ENCODE results near the gene LENEP.
"Not testable (repeated sequence)": the region's sequence is repeated elsewhere in the genome, so short reads cannot be mapped to it uniquely, and the experiment has no call there.

LENEP gene

GRCh38 chr1:154989195-154989860 is 4.1 kb upstream of the LENEP start:
- DNase-seq (ENCODE audit: low read depth, low spot score) = no peak
- no peak overlapping the region for H3K9ac ChIP-seq (ENCODE audit: insufficient read length, low read depth)
- no peak overlapping the region for H3K4me3 ChIP-seq (ENCODE audit: insufficient read length, low read depth)
- H3K9me3 ChIP-seq (ENCODE audit: insufficient read depth, low read length) = no peaks in the 10 kb centered on the region
- TF ChIP-seq SUZ12 (IDR thresholded peaks at IDR 0.05; ENCODE audit: extremely low read depth, insufficient read depth, insufficient read length) (no peak), ZNF274 (IDR thresholded peaks at IDR 0.05; ENCODE audit: low read depth, low read length) (no peak), YY1 (IDR thresholded peaks at IDR 0.05; ENCODE audit: insufficient read depth, insufficient read length) (no peak)
- peaks cover 84% of the 10 kb centered on the region for H3K36me3 ChIP-seq (ENCODE audit: insufficient read depth, insufficient read length, low read length)
- no peaks in the 10 kb centered on the region for H3K27me3 ChIP-seq (ENCODE audit: insufficient read depth, insufficient read length)
- H3K4me1 ChIP-seq (ENCODE audit: insufficient read depth, insufficient read length) = peaks cover 19% of the 10 kb centered on the region

GRCh38 chr1:154990276-154990675 is 3.1 kb upstream of the LENEP start:
- TF ChIP-seq ZNF274 (IDR thresholded peaks at IDR 0.05; ENCODE audit: low read depth, low read length) (no peak), YY1 (IDR thresholded peaks at IDR 0.05; ENCODE audit: insufficient read depth, insufficient read length) (no peak), SUZ12 (IDR thresholded peaks at IDR 0.05; ENCODE audit: extremely low read depth, insufficient read depth, insufficient read length) (no peak)
- no peaks in the 10 kb centered on the region for H3K9me3 ChIP-seq (ENCODE audit: insufficient read depth, low read length)
- H3K4me1 ChIP-seq (ENCODE audit: insufficient read depth, insufficient read length) = peaks cover 23% of the 10 kb centered on the region
- peaks cover 77% of the 10 kb centered on the region for H3K36me3 ChIP-seq (ENCODE audit: insufficient read depth, insufficient read length, low read length)
- no peak overlapping the region for H3K9ac ChIP-seq (ENCODE audit: insufficient read length, low read depth)
- H3K4me3 ChIP-seq (ENCODE audit: insufficient read length, low read depth) = no peak overlapping the region
- no peak for DNase-seq (ENCODE audit: low read depth, low spot score)
- no peaks in the 10 kb centered on the region for H3K27me3 ChIP-seq (ENCODE audit: insufficient read depth, insufficient read length)

GRCh38 chr1:154992721-154993571 is 440 bp upstream of the LENEP start:
- H3K9ac ChIP-seq (ENCODE audit: insufficient read length, low read depth) = no peak overlapping the region
- no peak for DNase-seq (ENCODE audit: low read depth, low spot score)
- no peaks in the 10 kb centered on the region for H3K9me3 ChIP-seq (ENCODE audit: insufficient read depth, low read length)
- H3K4me1 ChIP-seq (ENCODE audit: insufficient read depth, insufficient read length) = peaks cover 26% of the 10 kb centered on the region
- TF ChIP-seq YY1 (IDR thresholded peaks at IDR 0.05; ENCODE audit: insufficient read depth, insufficient read length) = no peak
- TF ChIP-seq SUZ12 (IDR thresholded peaks at IDR 0.05; ENCODE audit: extremely low read depth, insufficient read depth, insufficient read length) = no peak
- no peak for TF ChIP-seq ZNF274 (IDR thresholded peaks at IDR 0.05; ENCODE audit: low read depth, low read length)
- no peaks in the 10 kb centered on the region for H3K27me3 ChIP-seq (ENCODE audit: insufficient read depth, insufficient read length)
- no peak overlapping the region for H3K4me3 ChIP-seq (ENCODE audit: insufficient read length, low read depth)
- H3K36me3 ChIP-seq (ENCODE audit: insufficient read depth, insufficient read length, low read length) = peaks cover 56% of the 10 kb centered on the region

- Histone ChIP-seq H3K9me3 (ENCODE audit: insufficient read depth, low read length) (no peaks in the 10 kb centered on the region), H3K36me3 (ENCODE audit: insufficient read depth, insufficient read length, low read length) (peaks cover 43% of the 10 kb centered on the region), H3K4me1 (ENCODE audit: insufficient read depth, insufficient read length) (peaks cover 19% of the 10 kb centered on the region), H3K4me3 (ENCODE audit: insufficient read length, low read depth) (no peak overlapping the region), H3K27me3 (ENCODE audit: insufficient read depth, insufficient read length) (no peaks in the 10 kb centered on the region), H3K9ac (ENCODE audit: insufficient read length, low read depth) (no peak overlapping the region)
- no peak for DNase-seq (ENCODE audit: low read depth, low spot score)
- TF ChIP-seq ZNF274 (IDR thresholded peaks at IDR 0.05; ENCODE audit: low read depth, low read length) (no peak), SUZ12 (IDR thresholded peaks at IDR 0.05; ENCODE audit: extremely low read depth, insufficient read depth, insufficient read length) (no peak), YY1 (IDR thresholded peaks at IDR 0.05; ENCODE audit: insufficient read depth, insufficient read length) (no peak)
Observed at GRCh38 chr1:154994269-154994587, 842 bp downstream of the LENEP start.

GRCh38 chr1:154994591-154994990 is 1.2 kb downstream of the LENEP start:
- Histone ChIP-seq H3K4me1 (ENCODE audit: insufficient read depth, insufficient read length) (peaks cover 19% of the 10 kb centered on the region), H3K9ac (ENCODE audit: insufficient read length, low read depth) (no peak overlapping the region), H3K4me3 (ENCODE audit: insufficient read length, low read depth) (no peak overlapping the region), H3K9me3 (ENCODE audit: insufficient read depth, low read length) (no peaks in the 10 kb centered on the region), H3K27me3 (ENCODE audit: insufficient read depth, insufficient read length) (no peaks in the 10 kb centered on the region), H3K36me3 (ENCODE audit: insufficient read depth, insufficient read length, low read length) (peaks cover 40% of the 10 kb centered on the region)
- TF ChIP-seq YY1 (IDR thresholded peaks at IDR 0.05; ENCODE audit: insufficient read depth, insufficient read length) (no peak), ZNF274 (IDR thresholded peaks at IDR 0.05; ENCODE audit: low read depth, low read length) (no peak)
- no peak for DNase-seq (ENCODE audit: low read depth, low spot score)

- not testable (repeated sequence) for H3K4me3 ChIP-seq (ENCODE audit: insufficient read length, low read depth); H3K27me3 ChIP-seq (ENCODE audit: insufficient read depth, insufficient read length); DNase-seq (ENCODE audit: low read depth, low spot score); H3K9ac ChIP-seq (ENCODE audit: insufficient read length, low read depth); H3K9me3 ChIP-seq (ENCODE audit: insufficient read depth, low read length)
- H3K4me1 ChIP-seq (ENCODE audit: insufficient read depth, insufficient read length) = peaks cover 19% of the 10 kb centered on the region
- peaks cover 31% of the 10 kb centered on the region for H3K36me3 ChIP-seq (ENCODE audit: insufficient read depth, insufficient read length, low read length)
Observed at GRCh38 chr1:154995301-154995983, 2.1 kb downstream of the LENEP start.

- Histone ChIP-seq H3K4me3 (ENCODE audit: insufficient read length, low read depth) (no peak overlapping the region), H3K36me3 (ENCODE audit: insufficient read depth, insufficient read length, low read length) (peaks cover 20% of the 10 kb centered on the region), H3K9ac (ENCODE audit: insufficient read length, low read depth) (no peak overlapping the region), H3K9me3 (ENCODE audit: insufficient read depth, low read length) (no peaks in the 10 kb centered on the region), H3K4me1 (ENCODE audit: insufficient read depth, insufficient read length) (peaks cover 19% of the 10 kb centered on the region), H3K27me3 (ENCODE audit: insufficient read depth, insufficient read length) (no peaks in the 10 kb centered on the region)
- no peak for TF ChIP-seq SUZ12 (IDR thresholded peaks at IDR 0.05; ENCODE audit: extremely low read depth, insufficient read depth, insufficient read length)
- no peak for TF ChIP-seq YY1 (IDR thresholded peaks at IDR 0.05; ENCODE audit: insufficient read depth, insufficient read length)
- TF ChIP-seq ZNF274 (IDR thresholded peaks at IDR 0.05; ENCODE audit: low read depth, low read length) = no peak
- no peak for DNase-seq (ENCODE audit: low read depth, low spot score)
Observed at GRCh38 chr1:154996966-154997701, 3.7 kb downstream of the LENEP start.

Data from NT2/D1 (cell line).